Breast epithelium (tissue), 4 donors: ENCODE results near the gene CIT. TPM values are rescaled to one million over a fixed set of nuclear protein-coding genes. Genes with fewer than 3 reads are reported as not detected.

Experiments used
- DNase-seq, 2 donors: peaks; one replicate each; pipeline ENCODE4 v3.0.0-alpha.2; 2019; ENCODE audit warnings: low spot score in 2 of 2
- H3K27ac ChIP-seq, 2 donors: fragments of 200-600 bp; sonication (generic) in 1 of 2; one replicate each; pipeline ENCODE4 v1.5.1; 2016 to 2019; ENCODE audit warnings: mild to moderate bottlenecking in 1 of 2
- H3K27me3 ChIP-seq, 2 donors: fragments of 200-600 bp; sonication (generic) in 1 of 2; one replicate each; pipeline versions ENCODE4 v1.5.1 to v1.6.0; 2017 to 2019; ENCODE audit warnings: control low read depth in 1 of 2, mild to moderate bottlenecking in 1 of 2
- H3K36me3 ChIP-seq: fragments of 200-600 bp; one replicate; pipeline ENCODE4 v1.5.1; 2019
- H3K4me1 ChIP-seq, 2 donors: fragments of 200-600 bp; sonication (generic); one replicate each; pipeline ENCODE4 v1.5.1; 2016 to 2019; ENCODE audit warnings: control low read depth in 1 of 2
- H3K4me3 ChIP-seq, 3 donors: fragments of 200-600 bp; sonication (generic); 1 replicate in 2 of 3; 2 replicates in 1 of 3; pipeline ENCODE4 v1.5.1; 2016 to 2019; ENCODE audit warnings: mild to moderate bottlenecking in 3 of 3, moderate library complexity in 2 of 3
- H3K9me3 ChIP-seq, 2 donors: fragments of 200-600 bp; sonication (generic) in 1 of 2; one replicate each; pipeline ENCODE4 v1.5.1; 2016 to 2019; ENCODE audit warnings: control low read depth in 1 of 2
- CTCF ChIP-seq, 3 donors: fragments of 450-650 bp; IDR thresholded peaks; one replicate each; pipeline ENCODE4 v1.5.1; 2016 to 2017; ENCODE audit warnings: antibody characterized with exemption in 3 of 3, mild to moderate bottlenecking in 3 of 3, moderate library complexity in 3 of 3
- POLR2A ChIP-seq: fragments of 450-650 bp; IDR thresholded peaks from one replicate; pipeline ENCODE4 v1.6.1; 2016; ENCODE audit warnings: antibody characterized with exemption, mild to moderate bottlenecking, moderate library complexity
- POLR2AphosphoS5 ChIP-seq, 3 donors: sonication (generic); formaldehyde crosslinking; IDR thresholded peaks; one replicate each; pipeline ENCODE4 v1.6.1; 2017; ENCODE audit warnings: antibody characterized with exemption in 3 of 3
- intact Hi-C: fragments of 100-400 bp; cut with DNase I; formaldehyde crosslinking; loops from one replicate; pipeline ENCODE4 v1.15.1; 2023; ENCODE audit warnings: low total_unique reads
- total RNA-seq, 3 donors: library from RNA; depleted of rRNA; stranded (reverse); fragments of >200 nt; gene quantifications; one replicate each; pipeline ENCODE4 v1.1.0, GENCODE V29; 2016

CIT gene
- total RNA-seq, 3 donors from 2014 or later, result 1.3 to 9.5 (median 2.4) TPM

DNA sequence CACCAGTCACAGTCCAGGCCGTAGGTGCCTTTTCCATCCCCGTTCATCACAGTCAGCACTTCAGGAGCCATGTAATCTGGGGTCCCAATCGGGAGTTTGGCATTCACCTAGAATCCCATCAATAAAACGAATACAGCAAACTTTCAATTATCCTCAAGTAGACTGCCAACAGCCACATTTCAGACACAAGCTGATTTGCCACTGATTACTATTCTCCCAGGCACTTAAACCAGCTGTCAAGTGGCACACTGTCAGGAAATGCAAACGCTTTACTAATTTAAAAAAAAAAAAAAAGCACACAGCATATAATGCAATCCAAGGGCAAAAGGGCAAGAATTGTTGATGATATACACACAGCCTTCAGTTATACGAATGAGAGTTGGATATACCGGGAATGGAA is 51.9 kb downstream of the CIT start:
- H3K27ac ChIP-seq, result no peak overlapping the region
- H3K4me3 ChIP-seq, result no peak overlapping the region
- no peaks in the 10 kb centered on the region for H3K27me3 ChIP-seq
- no peaks in the 10 kb centered on the region for H3K4me1 ChIP-seq
- DNase-seq, result no peak
- intact Hi-C loops, result loop anchor here (5.0 kb wide), 1 partner anchor 1813 kb away; no protein-coding TSS in a partner anchor
- H3K36me3 ChIP-seq, result no peaks in the 10 kb centered on the region
- TF ChIP-seq POLR2A (no peak), CTCF (IDR thresholded peaks at IDR 0.05) (no peak), POLR2AphosphoS5 (IDR thresholded peaks at IDR 0.05) (no peak)
- no peaks in the 10 kb centered on the region for H3K9me3 ChIP-seq

- Histone ChIP-seq H3K27me3 (no peaks in the 10 kb centered on the region), H3K4me1 (no peaks in the 10 kb centered on the region), H3K36me3 (no peaks in the 10 kb centered on the region), H3K9me3 (no peaks in the 10 kb centered on the region), H3K4me3 (no peak overlapping the region), H3K27ac (no peak overlapping the region)
- no peak for TF ChIP-seq CTCF (IDR thresholded peaks at IDR 0.05)
- TF ChIP-seq POLR2AphosphoS5 (IDR thresholded peaks at IDR 0.05), result no peak
- TF ChIP-seq POLR2A, result no peak
- no peak for DNase-seq
- intact Hi-C loops, result no loop called here
Measured at GRCh38 chr12:119822046-119822445, 55.1 kb downstream of the CIT start.

GRCh38 chr12:119819322-119819721 is 57.8 kb downstream of the CIT start:
- no peaks in the 10 kb centered on the region for H3K27me3 ChIP-seq
- no peaks in the 10 kb centered on the region for H3K9me3 ChIP-seq
- no peaks in the 10 kb centered on the region for H3K4me1 ChIP-seq
- no peak for DNase-seq
- H3K4me3 ChIP-seq, result no peak overlapping the region
- TF ChIP-seq CTCF (IDR thresholded peaks at IDR 0.05) (no peak), POLR2A (no peak), POLR2AphosphoS5 (IDR thresholded peaks at IDR 0.05) (no peak)
- no peak overlapping the region for H3K27ac ChIP-seq
- no peaks in the 10 kb centered on the region for H3K36me3 ChIP-seq
- intact Hi-C loops, result no loop called here

DNA sequence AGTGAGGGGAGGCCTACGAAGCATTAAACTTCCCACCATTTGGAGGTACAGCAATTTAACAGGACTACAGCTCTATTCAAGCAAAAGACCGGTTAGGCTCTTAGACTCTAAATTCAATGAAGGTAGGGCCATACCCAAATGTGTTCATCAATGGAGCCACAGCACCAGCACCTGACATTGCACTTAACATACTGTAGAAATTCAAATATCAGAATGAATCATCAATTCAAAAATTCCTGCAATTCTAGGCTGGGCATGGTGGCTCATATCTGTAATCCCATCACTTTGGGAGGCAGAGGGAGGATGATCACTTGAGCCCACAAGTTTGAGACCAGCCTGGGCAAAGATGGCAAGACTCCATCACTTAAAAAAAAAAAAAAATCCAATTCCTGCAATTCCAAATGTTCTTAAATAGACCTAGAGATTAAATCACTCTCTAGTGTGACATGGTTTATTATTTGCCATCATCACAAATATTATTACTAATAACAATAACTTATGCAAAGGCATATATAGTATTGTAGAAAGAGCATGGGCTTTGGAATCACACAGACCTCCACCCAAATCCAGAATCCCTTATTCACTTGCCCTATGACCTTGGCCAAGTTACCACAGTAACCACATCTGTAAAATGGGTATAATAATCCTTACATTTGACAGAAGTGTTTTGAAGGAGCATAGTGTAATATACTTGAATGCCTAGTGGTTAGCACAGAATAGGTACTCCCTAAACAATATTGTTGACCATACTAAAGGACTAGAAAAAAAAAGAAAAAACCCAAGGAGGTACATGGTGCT is 59.4 kb downstream of the CIT start:
- TF ChIP-seq CTCF (IDR thresholded peaks at IDR 0.05), result no peak
- no peak for TF ChIP-seq POLR2A
- no peak for TF ChIP-seq POLR2AphosphoS5 (IDR thresholded peaks at IDR 0.05)
- H3K4me3 ChIP-seq, result no peak overlapping the region
- no peaks in the 10 kb centered on the region for H3K9me3 ChIP-seq
- no peak overlapping the region for H3K27ac ChIP-seq
- H3K27me3 ChIP-seq, result no peaks in the 10 kb centered on the region
- DNase-seq, result no peak
- intact Hi-C loops, result no loop called here
- H3K36me3 ChIP-seq, result no peaks in the 10 kb centered on the region
- H3K4me1 ChIP-seq, result no peaks in the 10 kb centered on the region

- Histone ChIP-seq H3K36me3 (no peaks in the 10 kb centered on the region), H3K27me3 (peaks cover 0 to 4% of the 10 kb centered on the region in 2 donors), H3K9me3 (no peaks in the 10 kb centered on the region), H3K27ac (no peak overlapping the region), H3K4me3 (no peak overlapping the region), H3K4me1 (peaks cover 0 to 5% of the 10 kb centered on the region in 2 donors)
- TF ChIP-seq POLR2AphosphoS5 (IDR thresholded peaks at IDR 0.05) (no peak), CTCF (IDR thresholded peaks at IDR 0.05) (no peak), POLR2A (no peak)
- intact Hi-C loops, result no loop called here
- no peak for DNase-seq
Measured at GRCh38 chr12:119809023-119809422, 68.1 kb downstream of the CIT start.
